HG03175 (cell line): ENCODE results near the gene HYOU1.
"Not testable (repeated sequence)": the region's sequence is repeated elsewhere in the genome, so short reads cannot be mapped to it uniquely, and the experiment has no call there.

Experiments used
- ATAC-seq: cut with Tn5 transposase; IDR thresholded peaks from one replicate; pipeline ENCODE4 v1.9.1; 2021; ENCODE audit warnings: mild to moderate bottlenecking, moderate library complexity; ENCODE audit not compliant: unreplicated experiment

HYOU1 gene

GRCh38 chr11:119087747-119088241 lies 30.8 kb upstream of the HYOU1 start:
- no peak for ATAC-seq

GRCh38 chr11:119087123-119087522 lies 30.1 kb upstream of the HYOU1 start:
- ATAC-seq, result no peak

- peak; percentile 19 for ATAC-seq
Measured at GRCh38 chr11:119085437-119085847, 28.4 kb upstream of the HYOU1 start.

- ATAC-seq, result peak; percentile 92
Measured at GRCh38 chr11:119084663-119085436, 27.8 kb upstream of the HYOU1 start, which contains the start of gene HMBS. HMBS (plus strand) TSS chr11:119084881; CDS start chr11:119085034, 153 bp downstream.

- no peak for ATAC-seq
Measured at GRCh38 chr11:119081682-119082260, 24.8 kb upstream of the HYOU1 start.

GRCh38 chr11:119078675-119079420 lies 21.8 kb upstream of the HYOU1 start:
- no peak for ATAC-seq

- ATAC-seq, result no peak
Measured at GRCh38 chr11:119077839-119078238, 20.8 kb upstream of the HYOU1 start.

GRCh38 chr11:119067371-119068222 lies 10.6 kb upstream of the HYOU1 start, which contains the start of gene VPS11:
VPS11 (plus strand) TSS chr11:119067818; CDS start chr11:119067824, 6 bp downstream.
- ATAC-seq, result peak; percentile 95

- ATAC-seq, result no peak
Measured at GRCh38 chr11:119065369-119065768, 8.4 kb upstream of the HYOU1 start.

- ATAC-seq, result no peak
Measured at GRCh38 chr11:119062779-119063178, 5.8 kb upstream of the HYOU1 start.

GRCh38 chr11:119061256-119061655 lies 4.3 kb upstream of the HYOU1 start:
- ATAC-seq, result no peak

- not testable (repeated sequence) for ATAC-seq
Measured at GRCh38 chr11:119059128-119059527, 2.1 kb upstream of the HYOU1 start.

- peak; percentile 15 for ATAC-seq
Measured at GRCh38 chr11:119056421-119056999, 495 bp downstream of the HYOU1 start.

- ATAC-seq, result no peak
Measured at GRCh38 chr11:119055901-119056300, 1.1 kb downstream of the HYOU1 start.

- no peak for ATAC-seq
Measured at GRCh38 chr11:119054418-119054817, 2.6 kb downstream of the HYOU1 start.

- no peak for ATAC-seq
Measured at GRCh38 chr11:119052163-119052814, 4.7 kb downstream of the HYOU1 start.

- ATAC-seq, result no peak
Measured at GRCh38 chr11:119051440-119052162, 5.4 kb downstream of the HYOU1 start.

- ATAC-seq, result no peak
Measured at GRCh38 chr11:119049081-119049480, 7.9 kb downstream of the HYOU1 start.

GRCh38 chr11:119048644-119049043 lies 8.4 kb downstream of the HYOU1 start:
- no peak for ATAC-seq
